ENCODE measurements around the gene ALMS1.
"Not testable (repeated sequence)": the region's sequence is repeated elsewhere in the genome, so short reads cannot be mapped to it uniquely, and the experiment has no call there.

ALMS1 gene

DNA sequence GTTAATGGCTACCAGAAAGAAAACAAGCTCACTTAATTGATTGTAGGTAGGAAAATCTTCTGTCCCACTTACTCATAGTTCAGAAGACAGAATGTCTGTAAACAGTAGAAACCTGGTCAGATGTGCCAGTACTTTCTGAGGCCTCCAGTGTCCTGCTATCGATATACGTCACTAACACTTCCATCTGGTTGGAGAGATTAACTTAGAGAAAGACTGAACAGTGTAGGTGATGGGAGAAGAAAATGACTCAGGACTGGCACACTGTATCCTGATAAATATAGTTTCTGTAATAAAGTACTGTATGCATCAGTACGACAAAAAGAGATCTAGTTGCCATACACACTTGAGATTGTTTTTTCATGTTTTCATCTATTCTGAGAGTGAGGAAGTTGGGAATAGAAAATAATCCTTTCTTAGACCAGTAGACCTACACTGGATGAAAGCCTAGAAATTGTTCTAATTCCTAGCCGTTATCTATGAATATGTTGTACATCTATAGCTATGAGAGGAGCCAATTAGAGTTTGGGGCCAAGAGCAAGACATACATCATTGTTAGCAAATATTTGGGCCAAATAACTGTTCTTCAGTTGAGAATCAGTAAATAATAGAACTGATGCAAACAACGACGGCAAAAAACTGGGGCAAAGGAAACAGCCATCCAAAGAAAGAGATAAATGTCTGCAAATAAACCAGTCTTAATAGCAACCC, 150.7 kb downstream of the ALMS1 start:
- TF ChIP-seq, protein P1, sequence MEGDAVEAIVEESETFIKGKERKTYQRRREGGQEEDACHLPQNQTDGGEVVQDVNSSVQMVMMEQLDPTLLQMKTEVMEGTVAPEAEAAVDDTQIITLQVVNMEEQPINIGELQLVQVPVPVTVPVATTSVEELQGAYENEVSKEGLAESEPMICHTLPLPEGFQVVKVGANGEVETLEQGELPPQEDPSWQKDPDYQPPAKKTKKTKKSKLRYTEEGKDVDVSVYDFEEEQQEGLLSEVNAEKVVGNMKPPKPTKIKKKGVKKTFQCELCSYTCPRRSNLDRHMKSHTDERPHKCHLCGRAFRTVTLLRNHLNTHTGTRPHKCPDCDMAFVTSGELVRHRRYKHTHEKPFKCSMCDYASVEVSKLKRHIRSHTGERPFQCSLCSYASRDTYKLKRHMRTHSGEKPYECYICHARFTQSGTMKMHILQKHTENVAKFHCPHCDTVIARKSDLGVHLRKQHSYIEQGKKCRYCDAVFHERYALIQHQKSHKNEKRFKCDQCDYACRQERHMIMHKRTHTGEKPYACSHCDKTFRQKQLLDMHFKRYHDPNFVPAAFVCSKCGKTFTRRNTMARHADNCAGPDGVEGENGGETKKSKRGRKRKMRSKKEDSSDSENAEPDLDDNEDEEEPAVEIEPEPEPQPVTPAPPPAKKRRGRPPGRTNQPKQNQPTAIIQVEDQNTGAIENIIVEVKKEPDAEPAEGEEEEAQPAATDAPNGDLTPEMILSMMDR (IDR thresholded peaks at IDR 0.05; ENCODE audit: low read depth, low read length, missing control alignments) = no peak
- no peak for DNase-seq (ENCODE audit: low read depth)
- H3K4me3 ChIP-seq (ENCODE audit: low read depth, low read length) = no peak overlapping the region

DNA sequence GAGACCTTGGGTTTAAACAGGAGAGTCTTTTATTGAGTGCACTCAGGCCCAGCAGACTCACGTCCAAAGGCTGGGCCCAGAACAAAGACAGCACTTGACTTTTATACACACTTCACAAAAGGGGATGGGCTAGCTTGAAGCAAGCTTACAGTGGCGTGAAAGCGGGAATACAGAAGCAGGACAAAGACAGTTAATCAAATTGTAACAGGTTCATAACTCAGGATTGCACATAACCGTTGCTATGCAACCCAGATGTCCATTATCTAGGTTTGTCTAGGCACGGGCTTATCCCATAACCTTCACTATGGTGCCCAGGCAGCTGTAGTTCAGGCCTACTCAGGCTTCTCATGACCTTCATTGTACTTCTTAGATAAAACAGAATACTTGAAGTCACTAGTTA, 175.2 kb downstream of the ALMS1 start:
- DNase-seq (ENCODE audit: low read depth); H3K4me3 ChIP-seq (ENCODE audit: low read depth, low read length): not testable (repeated sequence)

DNA sequence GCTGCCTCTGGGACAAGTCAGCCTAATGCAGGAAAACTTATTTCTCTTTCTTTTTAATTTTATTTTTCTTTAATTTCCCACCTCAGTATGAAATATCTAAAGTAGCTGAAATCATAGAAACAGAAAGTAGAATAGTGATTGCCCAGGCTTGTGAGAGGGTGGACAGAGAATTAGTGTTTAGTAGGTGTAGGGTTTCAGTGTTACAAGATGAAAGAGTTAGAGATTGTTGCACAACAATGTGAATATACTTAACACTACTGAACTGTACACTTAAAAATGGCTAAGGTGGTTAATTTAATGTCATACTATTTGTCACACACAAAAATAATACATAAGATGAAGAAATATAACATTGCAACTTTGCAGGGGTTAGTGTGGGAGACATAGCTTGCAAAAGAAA, 175.8 kb downstream of the ALMS1 start:
- no peak overlapping the region for H3K4me3 ChIP-seq (ENCODE audit: low read depth, low read length)
- TF ChIP-seq, protein P1 (IDR thresholded peaks at IDR 0.05; ENCODE audit: low read depth, low read length, missing control alignments) = no peak
- no peak for DNase-seq (ENCODE audit: low read depth)

DNA sequence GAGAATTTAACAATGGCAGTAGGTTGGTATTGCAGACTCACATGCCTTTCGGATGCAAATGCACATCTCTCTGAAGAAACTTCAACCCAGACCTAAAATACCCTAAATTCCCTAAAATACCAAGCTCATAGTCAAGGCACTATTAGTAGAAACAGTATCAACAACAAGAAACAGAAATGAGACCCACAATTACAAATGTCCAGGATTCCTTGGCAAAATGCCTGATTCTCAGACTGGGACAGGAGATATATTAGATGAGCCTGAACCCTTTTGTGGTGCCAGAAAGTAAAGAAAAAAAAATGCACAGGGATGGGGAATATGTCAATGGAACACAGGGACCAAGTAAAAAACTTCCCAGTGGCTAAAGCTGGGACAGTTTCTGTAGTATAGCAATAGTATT, 179.3 kb downstream of the ALMS1 start:
- DNase-seq (ENCODE audit: low read depth) = no peak
- TF ChIP-seq, protein P1 (IDR thresholded peaks at IDR 0.05; ENCODE audit: low read depth, low read length, missing control alignments) = no peak
- no peak overlapping the region for H3K4me3 ChIP-seq (ENCODE audit: low read depth, low read length)

DNA sequence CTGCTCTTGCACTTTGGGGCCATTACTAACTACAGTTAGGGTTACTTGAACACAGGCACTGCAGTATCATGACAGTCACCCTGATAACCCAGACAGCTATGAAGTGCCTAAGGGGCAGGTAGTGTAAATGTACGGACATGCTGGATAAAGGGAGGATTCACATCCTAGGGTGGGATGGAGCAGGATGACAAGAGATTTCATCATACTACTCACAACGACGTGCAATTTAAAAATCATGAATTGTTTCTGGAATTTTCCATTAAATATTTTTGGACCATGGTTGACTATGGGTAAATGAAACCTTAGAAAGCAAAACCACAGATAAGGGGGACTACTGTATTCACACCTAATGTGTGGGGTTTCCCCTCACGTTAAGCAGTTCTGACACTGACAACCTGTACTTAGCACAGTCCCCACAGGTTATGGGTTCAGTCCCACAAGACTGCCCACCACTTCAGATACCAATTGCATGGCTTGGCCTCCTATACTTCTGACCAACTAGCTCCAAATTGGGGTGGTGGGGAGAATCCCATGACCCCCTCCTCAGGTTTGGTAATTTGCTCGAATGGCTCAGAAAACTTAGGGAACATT, 180.7 kb downstream of the ALMS1 start:
- TF ChIP-seq, protein P1 (IDR thresholded peaks at IDR 0.05; ENCODE audit: low read depth, low read length, missing control alignments) = no peak
- H3K4me3 ChIP-seq (ENCODE audit: low read depth, low read length) = no peak overlapping the region
- no peak for DNase-seq (ENCODE audit: low read depth)

DNA sequence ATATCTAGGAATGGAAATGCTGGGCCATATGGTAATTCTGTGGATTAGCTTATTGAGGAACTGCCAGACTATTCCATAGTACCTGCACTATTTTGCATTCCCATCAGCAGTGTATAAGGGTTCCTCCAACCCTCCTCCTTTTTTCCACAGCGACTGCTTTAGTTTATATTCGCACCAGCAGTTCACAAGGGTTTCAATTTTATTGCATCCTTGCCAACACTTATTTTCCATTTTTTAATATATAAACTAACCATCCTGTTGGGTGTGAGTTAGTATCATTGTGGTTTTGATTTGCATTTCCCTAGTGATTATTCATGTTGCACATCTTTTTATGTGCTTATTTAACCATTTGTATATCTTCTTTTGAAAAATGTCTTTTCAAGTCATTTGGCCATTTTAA, 189.6 kb downstream of the ALMS1 start:
- no peak overlapping the region for H3K4me3 ChIP-seq (ENCODE audit: low read depth, low read length)
- no peak for DNase-seq (ENCODE audit: low read depth)
- TF ChIP-seq, protein P1 (IDR thresholded peaks at IDR 0.05; ENCODE audit: low read depth, low read length, missing control alignments) = no peak

DNA sequence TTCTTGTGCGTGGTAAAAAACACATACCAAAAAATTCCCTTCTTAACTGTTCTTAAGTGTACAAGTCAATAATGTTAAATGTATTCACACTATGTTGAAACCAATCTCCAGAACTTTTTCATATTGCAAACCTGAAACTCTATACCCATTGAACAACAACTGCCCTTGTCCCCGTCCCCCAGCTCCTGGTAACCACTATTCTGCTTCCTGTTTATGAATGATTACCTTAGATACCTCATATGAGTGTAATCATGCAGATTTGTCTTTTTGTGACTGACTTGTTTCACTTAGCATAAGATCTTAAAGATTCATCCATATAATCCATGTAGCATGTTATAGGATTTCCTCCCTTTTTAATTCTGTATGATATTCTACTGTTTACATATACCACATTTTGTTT, 196.7 kb downstream of the ALMS1 start:
- no peak overlapping the region for H3K4me3 ChIP-seq (ENCODE audit: low read depth, low read length)
- no peak for DNase-seq (ENCODE audit: low read depth)

More for the DNA sequence above, 196.7 kb downstream of the ALMS1 start:
- TF ChIP-seq, protein P1 (IDR thresholded peaks at IDR 0.05; ENCODE audit: low read depth, low read length, missing control alignments) = no peak
